ENCODE data around the gene RBP3.

The RBP3 gene

DNA sequence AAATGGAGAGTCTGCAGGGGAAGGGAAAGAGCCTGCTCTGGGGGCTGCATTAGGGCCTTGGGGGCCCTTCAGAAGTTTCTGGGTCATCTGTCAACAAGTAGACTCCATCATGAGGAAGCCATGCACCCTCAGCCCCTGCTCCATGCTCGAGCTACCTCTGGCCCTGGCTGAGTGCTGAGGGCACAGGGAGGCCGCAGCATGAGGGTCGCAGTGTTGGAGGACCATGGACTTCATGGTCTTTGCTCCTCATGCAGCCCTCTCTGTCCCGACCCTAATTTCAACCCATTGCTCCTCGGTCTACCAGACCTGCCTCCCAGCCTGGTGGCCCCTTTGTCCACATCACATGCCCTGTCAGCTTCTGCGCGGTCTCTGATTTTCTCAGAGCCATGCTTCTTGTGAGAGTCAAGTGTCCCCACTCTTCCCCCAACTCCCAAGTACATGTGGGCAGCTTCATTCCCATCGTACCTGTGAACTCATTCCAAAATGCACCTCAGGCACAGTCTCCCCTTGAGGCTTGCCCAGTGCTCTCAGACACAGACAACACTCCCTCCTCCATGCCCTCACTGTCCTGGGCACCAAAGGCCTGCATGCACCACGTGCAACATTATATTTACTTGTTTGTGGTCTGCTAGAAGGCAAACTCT is 21.2 kb downstream of the RBP3 start:
- TF ChIP-seq, protein P1, sequence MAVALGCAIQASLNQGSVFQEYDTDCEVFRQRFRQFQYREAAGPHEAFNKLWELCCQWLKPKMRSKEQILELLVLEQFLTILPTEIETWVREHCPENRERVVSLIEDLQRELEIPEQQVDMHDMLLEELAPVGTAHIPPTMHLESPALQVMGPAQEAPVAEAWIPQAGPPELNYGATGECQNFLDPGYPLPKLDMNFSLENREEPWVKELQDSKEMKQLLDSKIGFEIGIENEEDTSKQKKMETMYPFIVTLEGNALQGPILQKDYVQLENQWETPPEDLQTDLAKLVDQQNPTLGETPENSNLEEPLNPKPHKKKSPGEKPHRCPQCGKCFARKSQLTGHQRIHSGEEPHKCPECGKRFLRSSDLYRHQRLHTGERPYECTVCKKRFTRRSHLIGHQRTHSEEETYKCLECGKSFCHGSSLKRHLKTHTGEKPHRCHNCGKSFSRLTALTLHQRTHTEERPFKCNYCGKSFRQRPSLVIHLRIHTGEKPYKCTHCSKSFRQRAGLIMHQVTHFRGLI (tag by site-specific recombination; IDR thresholded peaks at IDR 0.05), result no peak
- TF ChIP-seq ZFP3 (tag by site-specific recombination; IDR thresholded peaks at IDR 0.05; ENCODE audit: low read depth) (no peak), SP7 (tag by site-specific recombination; IDR thresholded peaks at IDR 0.05) (no peak)
- TF ChIP-seq, protein P2, sequence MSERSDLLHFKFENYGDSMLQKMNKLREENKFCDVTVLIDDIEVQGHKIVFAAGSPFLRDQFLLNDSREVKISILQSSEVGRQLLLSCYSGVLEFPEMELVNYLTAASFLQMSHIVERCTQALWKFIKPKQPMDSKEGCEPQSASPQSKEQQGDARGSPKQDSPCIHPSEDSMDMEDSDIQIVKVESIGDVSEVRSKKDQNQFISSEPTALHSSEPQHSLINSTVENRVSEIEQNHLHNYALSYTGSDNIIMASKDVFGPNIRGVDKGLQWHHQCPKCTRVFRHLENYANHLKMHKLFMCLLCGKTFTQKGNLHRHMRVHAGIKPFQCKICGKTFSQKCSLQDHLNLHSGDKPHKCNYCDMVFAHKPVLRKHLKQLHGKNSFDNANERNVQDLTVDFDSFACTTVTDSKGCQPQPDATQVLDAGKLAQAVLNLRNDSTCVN (tag by site-specific recombination; optimal IDR thresholded peaks at IDR 0.05), result no peak
- H3K4me3 ChIP-seq (ENCODE audit: low read depth, low read length), result no peak overlapping the region
- H3K36me3 ChIP-seq (ENCODE audit: control insufficient read depth in 2 of 2, insufficient read depth in 1 of 2, low read length in 2 of 2), result no peaks in the 10 kb centered on the region
- H3K4me1 ChIP-seq (ENCODE audit: control insufficient read depth, insufficient read depth, low read length), result no peaks in the 10 kb centered on the region
- ChIA-PET POLR2A (interaction anchor here (1.5 kb wide), 1 partner anchor 15 kb away, joined by 4 read pairs; the partner anchor contains the start of gene ZNF488), CTCF (interaction anchor here (3.5 kb wide), 1 partner anchor 8 kb away, joined by 19 read pairs; no protein-coding TSS in a partner anchor)
- no peak overlapping the region for H3K27ac ChIP-seq (ENCODE audit: extremely low read depth, low read depth, low read length)
- H3K9me3 ChIP-seq (ENCODE audit: control insufficient read depth, insufficient read depth, low read depth, low read length), result no peaks in the 10 kb centered on the region

GRCh38 chr10:47370015-47370767 is 22.0 kb downstream of the RBP3 start:
- Histone ChIP-seq H3K4me3 (ENCODE audit: low read depth, low read length) (no peak overlapping the region), H3K27ac (ENCODE audit: extremely low read depth, low read depth, low read length) (no peak overlapping the region), H3K4me1 (ENCODE audit: control insufficient read depth, insufficient read depth, low read length) (no peaks in the 10 kb centered on the region), H3K36me3 (ENCODE audit: control insufficient read depth in 2 of 2, insufficient read depth in 1 of 2, low read length in 2 of 2) (no peaks in the 10 kb centered on the region), H3K9me3 (ENCODE audit: control insufficient read depth, insufficient read depth, low read depth, low read length) (no peaks in the 10 kb centered on the region)
- ChIA-PET POLR2A (no interaction called here), CTCF (interaction anchor here (3.5 kb wide), 1 partner anchor 9 kb away, joined by 19 read pairs; no protein-coding TSS in a partner anchor)
- TF ChIP-seq ZNF366 (tag by site-specific recombination; conservative IDR thresholded peaks at IDR 0.05), result no peak

GRCh38 chr10:47370878-47371277 is 22.7 kb downstream of the RBP3 start:
- no peak overlapping the region for H3K27ac ChIP-seq (ENCODE audit: extremely low read depth, low read depth, low read length)
- H3K36me3 ChIP-seq (ENCODE audit: control insufficient read depth in 2 of 2, insufficient read depth in 1 of 2, low read length in 2 of 2), result no peaks in the 10 kb centered on the region
- no peaks in the 10 kb centered on the region for H3K4me1 ChIP-seq (ENCODE audit: control insufficient read depth, insufficient read depth, low read length)
- no peak for TF ChIP-seq ZNF19 (tag by site-specific recombination; IDR thresholded peaks at IDR 0.05; ENCODE audit: low read depth)
- TF ChIP-seq ZNF624 (tag by site-specific recombination; IDR thresholded peaks at IDR 0.05), result no peak
- H3K9me3 ChIP-seq (ENCODE audit: control insufficient read depth, insufficient read depth, low read depth, low read length), result no peaks in the 10 kb centered on the region
- ChIA-PET POLR2A (interaction anchor here (2.1 kb wide), 1 partner anchor 13 kb away, joined by 6 read pairs; the partner anchor contains the start of gene ZNF488), CTCF (interaction anchor here (3.5 kb wide), 1 partner anchor 10 kb away, joined by 19 read pairs; no protein-coding TSS in a partner anchor)
- no peak overlapping the region for H3K4me3 ChIP-seq (ENCODE audit: low read depth, low read length)

- Histone ChIP-seq H3K27ac (ENCODE audit: extremely low read depth, low read depth, low read length) (no peak overlapping the region), H3K36me3 (ENCODE audit: control insufficient read depth in 2 of 2, insufficient read depth in 1 of 2, low read length in 2 of 2) (no peaks in the 10 kb centered on the region), H3K4me1 (ENCODE audit: control insufficient read depth, insufficient read depth, low read length) (no peaks in the 10 kb centered on the region), H3K4me3 (ENCODE audit: low read depth, low read length) (no peak overlapping the region), H3K9me3 (ENCODE audit: control insufficient read depth, insufficient read depth, low read depth, low read length) (no peaks in the 10 kb centered on the region)
- ChIA-PET POLR2A (interaction anchor here (2.1 kb wide), 1 partner anchor 12 kb away, joined by 6 read pairs; the partner anchor contains the start of gene ZNF488), CTCF (interaction anchor here (1.3 to 3.5 kb wide), 2 partner anchors 11 to 66 kb away, joined by 3 to 19 read pairs; no protein-coding TSS in a partner anchor)
- TF ChIP-seq YY1 (tag by site-specific recombination; IDR thresholded peaks at IDR 0.05) (no peak), ZNF433 (tag by site-specific recombination; IDR thresholded peaks at IDR 0.05; ENCODE audit: low read depth) (no peak), ZNF530 (tag by site-specific recombination; IDR thresholded peaks at IDR 0.05; ENCODE audit: low read depth) (no peak), ZNF792 (tag by site-specific recombination; IDR thresholded peaks at IDR 0.05) (no peak), ZNF148 (tag by site-specific recombination; IDR thresholded peaks at IDR 0.05; ENCODE audit: borderline replicate concordance) (no peak), GLIS2 (tag by site-specific recombination; IDR thresholded peaks at IDR 0.05) (no peak), ATF2 (tag by site-specific recombination; IDR thresholded peaks at IDR 0.05; ENCODE audit: low read depth) (no peak)
- TF ChIP-seq, protein P1 (tag by site-specific recombination; IDR thresholded peaks at IDR 0.05), result no peak
These were observed 23.7 kb downstream of the RBP3 start for GRCh38 chr10:47371629-47372485.

Measured in HEK293 (cell line).